Lower lobe of right lung (tissue), 2 donors: ENCODE measurements around the gene KLF16. TPM values are rescaled to one million over a fixed set of nuclear protein-coding genes. Genes with fewer than 3 reads are reported as not detected.

Source experiments
- ATAC-seq, 2 donors: fragments of 200-7000 bp; cut with Tn5 transposase; one replicate each; pipeline ENCODE4 v1.9.1; 2020 to 2022; ENCODE audit warnings: mild to moderate bottlenecking in 2 of 2, moderate library complexity in 2 of 2
- DNase-seq: peaks from one replicate; pipeline ENCODE4 v3.0.0-alpha.2; 2020
- H3K27ac ChIP-seq: fragments of 200-600 bp; one replicate; pipeline ENCODE4 v1.8.0; 2022
- H3K27me3 ChIP-seq: fragments of 200-600 bp; one replicate; pipeline ENCODE4 v1.8.0; 2022; ENCODE audit warnings: low read depth
- H3K36me3 ChIP-seq: fragments of 200-600 bp; one replicate; pipeline ENCODE4 v1.8.0; 2022; ENCODE audit warnings: mild to moderate bottlenecking
- H3K4me1 ChIP-seq: fragments of 200-600 bp; one replicate; pipeline ENCODE4 v1.8.0; 2022
- H3K4me3 ChIP-seq: fragments of 200-600 bp; one replicate; pipeline ENCODE4 v1.8.0; 2022; ENCODE audit warnings: mild to moderate bottlenecking
- H3K9me3 ChIP-seq: fragments of 200-600 bp; one replicate; pipeline ENCODE4 v1.8.0; 2022
- intact Hi-C: fragments of 100-400 bp; cut with DNase I; formaldehyde crosslinking; loops from one replicate; pipeline ENCODE4 v1.11.0; 2022
- total RNA-seq: library from RNA; stranded (reverse); fragmentation: NEBNext Ultra II Directional; extraction: Animal tissue kit (Norgen Biotek cat#: 25700); gene quantifications from one replicate; pipeline ENCODE4 v1.2.1, GENCODE V29; 2021
- TF ChIP-seq, protein P1 (sequence below): fragments of 200-600 bp; IDR thresholded peaks from one replicate; pipeline ENCODE4 v1.8.0; 2022; ENCODE audit warnings: antibody characterized with exemption, mild to moderate bottlenecking
- donor health status: DM: no; HTN: yes; CAD: no; lungs with severe emphysema.

Gene KLF16
- total RNA-seq, 1 donor from 2014 or later: 22.2 TPM

DNA sequence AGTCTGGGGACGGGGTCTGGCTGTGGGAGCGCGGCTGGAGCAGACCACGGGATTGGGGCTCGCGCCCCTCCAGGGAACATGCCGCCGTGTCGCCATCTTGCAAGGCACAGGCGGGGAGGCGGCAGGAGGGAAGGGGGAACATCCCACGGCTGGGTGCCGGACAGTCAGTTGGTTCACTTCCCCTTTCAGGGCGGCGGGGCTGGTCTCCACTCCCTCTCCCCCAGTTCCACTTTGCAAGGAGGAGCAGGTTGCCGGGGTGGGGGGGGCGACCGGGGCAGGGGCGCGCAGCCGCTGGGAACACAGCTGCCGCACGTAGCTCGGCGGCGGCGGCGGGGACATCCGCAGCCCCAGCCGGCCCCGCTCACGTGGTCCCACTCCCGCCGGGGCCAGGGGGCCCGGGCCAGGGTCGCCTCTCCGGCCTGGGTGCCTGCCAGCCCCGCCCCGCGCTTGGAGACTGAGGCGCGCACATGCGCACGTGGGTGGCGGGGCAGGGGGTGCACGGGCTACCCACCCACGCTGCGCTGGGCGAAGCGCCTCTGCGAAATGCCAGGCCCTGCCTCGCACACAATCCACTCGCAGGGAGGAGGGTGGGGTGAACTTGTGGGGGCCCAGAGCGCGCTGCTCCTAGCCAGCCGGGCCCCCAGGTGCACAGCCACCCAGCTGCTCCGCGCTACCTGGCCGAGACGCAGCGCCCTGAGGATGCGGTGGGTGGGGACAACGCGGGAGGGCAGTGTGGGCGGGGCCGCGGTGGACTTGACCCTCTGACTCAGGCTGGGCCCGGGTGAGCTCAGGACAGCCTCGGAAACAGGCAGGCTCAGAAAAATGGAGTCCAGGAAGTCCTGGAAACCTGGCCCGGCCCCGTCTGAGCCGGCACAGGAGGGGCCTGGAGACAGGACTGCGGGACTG, 6.4 kb downstream of the KLF16 start:
- H3K4me1 ChIP-seq: peaks cover 98% of the 10 kb centered on the region
- DNase-seq: peak; percentile 92
- ATAC-seq: peak; percentile 59 to 62
- H3K36me3 ChIP-seq: no peaks in the 10 kb centered on the region
- H3K4me3 ChIP-seq: peak overlapping the region; percentile 60
- peak overlapping the region; percentile 94 for H3K27ac ChIP-seq
- H3K9me3 ChIP-seq: no peaks in the 10 kb centered on the region
- TF ChIP-seq, protein P1, sequence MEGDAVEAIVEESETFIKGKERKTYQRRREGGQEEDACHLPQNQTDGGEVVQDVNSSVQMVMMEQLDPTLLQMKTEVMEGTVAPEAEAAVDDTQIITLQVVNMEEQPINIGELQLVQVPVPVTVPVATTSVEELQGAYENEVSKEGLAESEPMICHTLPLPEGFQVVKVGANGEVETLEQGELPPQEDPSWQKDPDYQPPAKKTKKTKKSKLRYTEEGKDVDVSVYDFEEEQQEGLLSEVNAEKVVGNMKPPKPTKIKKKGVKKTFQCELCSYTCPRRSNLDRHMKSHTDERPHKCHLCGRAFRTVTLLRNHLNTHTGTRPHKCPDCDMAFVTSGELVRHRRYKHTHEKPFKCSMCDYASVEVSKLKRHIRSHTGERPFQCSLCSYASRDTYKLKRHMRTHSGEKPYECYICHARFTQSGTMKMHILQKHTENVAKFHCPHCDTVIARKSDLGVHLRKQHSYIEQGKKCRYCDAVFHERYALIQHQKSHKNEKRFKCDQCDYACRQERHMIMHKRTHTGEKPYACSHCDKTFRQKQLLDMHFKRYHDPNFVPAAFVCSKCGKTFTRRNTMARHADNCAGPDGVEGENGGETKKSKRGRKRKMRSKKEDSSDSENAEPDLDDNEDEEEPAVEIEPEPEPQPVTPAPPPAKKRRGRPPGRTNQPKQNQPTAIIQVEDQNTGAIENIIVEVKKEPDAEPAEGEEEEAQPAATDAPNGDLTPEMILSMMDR: no peak
- no peaks in the 10 kb centered on the region for H3K27me3 ChIP-seq
- intact Hi-C loops: no loop called here

DNA sequence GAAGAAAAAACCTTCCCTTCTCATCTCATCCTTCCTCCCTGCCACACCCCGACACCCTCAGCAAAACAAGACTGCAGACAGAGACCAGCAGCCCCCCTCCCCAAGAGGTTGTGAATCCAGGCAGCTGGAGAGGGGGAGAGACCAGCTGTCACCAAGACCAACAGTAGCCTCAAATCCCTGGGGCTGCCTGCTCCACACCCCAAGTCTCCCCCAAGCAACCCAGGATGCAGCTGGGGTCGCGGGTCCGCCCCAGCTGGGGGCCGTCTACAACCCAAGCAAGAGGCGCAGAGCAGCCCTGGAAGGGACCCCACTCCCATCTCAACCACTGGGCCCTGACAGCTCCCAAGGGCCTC, 7.1 kb downstream of the KLF16 start:
- intact Hi-C loops: no loop called here
- H3K9me3 ChIP-seq: no peaks in the 10 kb centered on the region
- ATAC-seq (no peak), DNase-seq (no peak)
- no peaks in the 10 kb centered on the region for H3K36me3 ChIP-seq
- H3K27me3 ChIP-seq: no peaks in the 10 kb centered on the region
- TF ChIP-seq, protein P1: no peak
- H3K4me3 ChIP-seq: peak overlapping the region; percentile 60
- peak overlapping the region; percentile 94 for H3K27ac ChIP-seq
- H3K4me1 ChIP-seq: peaks cover 92% of the 10 kb centered on the region

DNA sequence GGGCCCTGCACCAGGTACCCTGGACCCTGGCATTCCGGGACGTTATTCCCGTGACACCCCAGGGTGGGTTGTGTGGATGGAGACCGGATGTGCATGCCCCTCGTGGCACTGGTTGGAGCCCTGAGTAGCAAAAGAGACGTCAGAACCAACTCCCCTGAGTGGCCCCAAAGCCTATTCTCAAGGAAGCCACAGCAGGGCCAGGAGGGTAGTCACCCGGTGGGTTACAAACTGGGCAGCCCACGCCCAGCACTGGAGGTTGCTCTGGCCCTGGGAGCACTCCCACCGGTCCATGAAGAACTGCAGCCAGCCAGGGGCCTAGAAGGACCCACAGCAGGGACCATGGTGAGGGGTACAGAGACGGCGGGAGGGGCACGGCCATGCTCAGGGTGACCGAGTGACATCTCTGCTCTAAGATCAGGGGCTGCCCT, 7.5 kb downstream of the KLF16 start:
- no peaks in the 10 kb centered on the region for H3K9me3 ChIP-seq
- peaks cover 87% of the 10 kb centered on the region for H3K4me1 ChIP-seq
- peak overlapping the region; percentile 60 for H3K4me3 ChIP-seq
- TF ChIP-seq, protein P1: peak; percentile 1
- no peak for ATAC-seq
- peak overlapping the region; percentile 94 for H3K27ac ChIP-seq
- no peaks in the 10 kb centered on the region for H3K36me3 ChIP-seq
- no peak for DNase-seq
- no peaks in the 10 kb centered on the region for H3K27me3 ChIP-seq
- intact Hi-C loops: no loop called here

DNA sequence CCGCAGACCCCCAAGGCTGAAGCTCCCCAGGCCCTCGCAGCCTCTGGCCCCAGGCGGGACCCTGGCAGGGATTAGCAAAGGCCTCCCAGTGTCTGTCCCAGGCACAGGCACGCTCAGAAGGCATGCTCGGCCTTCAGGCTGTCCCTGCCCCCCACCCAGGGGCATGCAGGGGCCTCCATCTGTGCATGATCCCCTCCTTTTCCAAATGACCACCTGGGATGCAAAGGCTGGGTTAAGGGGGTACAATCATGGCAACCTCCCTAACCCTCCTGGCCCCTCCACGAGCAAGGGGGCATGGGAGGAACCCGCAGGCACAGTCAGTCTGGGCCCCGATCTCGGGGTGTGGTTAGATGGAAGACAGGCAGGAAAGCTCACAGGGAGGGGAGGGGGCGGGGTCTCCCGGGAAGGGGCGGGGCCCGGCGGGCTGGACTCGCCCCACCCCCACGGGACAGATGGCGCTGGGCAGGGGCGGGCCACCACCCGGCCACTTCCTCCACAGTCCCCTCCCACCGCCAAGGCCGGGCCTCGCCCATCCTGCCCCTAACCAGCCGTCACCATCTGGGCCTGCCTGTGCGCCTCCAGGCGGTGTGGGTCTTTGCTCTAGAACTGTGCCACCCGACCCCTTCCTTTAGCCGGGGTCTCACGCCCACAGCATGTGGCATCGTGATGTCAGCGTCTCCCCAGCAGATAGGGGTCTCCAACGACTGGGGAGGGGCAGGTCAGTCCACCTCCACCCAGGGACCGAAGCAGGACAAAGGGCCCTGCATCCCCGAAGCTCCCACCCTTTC, 8.1 kb downstream of the KLF16 start:
- peaks cover 81% of the 10 kb centered on the region for H3K4me1 ChIP-seq
- peak overlapping the region; percentile 94 for H3K27ac ChIP-seq
- no peaks in the 10 kb centered on the region for H3K9me3 ChIP-seq
- ATAC-seq (peak; percentile 76 to 86), DNase-seq (peak; percentile 94)
- no peaks in the 10 kb centered on the region for H3K27me3 ChIP-seq
- no peaks in the 10 kb centered on the region for H3K36me3 ChIP-seq
- H3K4me3 ChIP-seq: peak overlapping the region; percentile 60
- intact Hi-C loops: no loop called here
- TF ChIP-seq, protein P1: peak; percentile 8

DNA sequence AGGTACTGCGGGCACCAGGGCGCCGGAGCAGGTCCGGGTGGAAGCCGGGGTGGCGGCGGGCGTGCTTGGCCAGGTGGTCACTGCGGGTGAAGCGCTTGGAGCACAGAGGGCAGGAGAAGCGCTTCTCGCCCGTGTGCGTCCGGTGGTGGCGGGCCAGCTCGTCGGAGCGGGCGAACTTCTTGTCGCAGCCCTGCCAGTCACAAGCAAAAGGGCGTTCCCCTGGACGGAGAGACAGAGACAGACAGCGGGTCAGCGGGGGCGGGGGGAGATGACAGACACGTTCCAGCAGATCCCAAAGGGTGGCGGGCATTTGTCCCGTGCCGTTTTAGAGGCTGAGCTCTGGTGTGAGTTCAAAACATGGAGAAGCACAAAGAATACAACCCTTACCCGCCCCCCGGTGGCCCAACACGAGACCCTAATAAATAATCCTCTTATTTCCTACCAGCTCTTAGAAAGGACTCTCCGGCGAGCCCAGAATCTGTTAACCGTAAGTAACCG, 8.8 kb downstream of the KLF16 start:
- TF ChIP-seq, protein P1: no peak
- no peak for ATAC-seq
- H3K36me3 ChIP-seq: no peaks in the 10 kb centered on the region
- H3K4me1 ChIP-seq: peaks cover 74% of the 10 kb centered on the region
- H3K27ac ChIP-seq: peak overlapping the region; percentile 94
- H3K4me3 ChIP-seq: peak overlapping the region; percentile 60
- intact Hi-C loops: no loop called here
- peak; percentile 72 for DNase-seq
- H3K9me3 ChIP-seq: no peaks in the 10 kb centered on the region
- H3K27me3 ChIP-seq: no peaks in the 10 kb centered on the region
